Upper lobe of left lung (tissue), 4 donors: ENCODE measurements around the gene DYRK2.

Experiments used
- POLR2AphosphoS5 ChIP-seq, 2 donors: sonication (generic); formaldehyde crosslinking; IDR thresholded peaks; one replicate each; pipeline ENCODE4 v1.5.1; 2017; ENCODE audit warnings: antibody characterized with exemption in 2 of 2
- TF ChIP-seq, protein P1 (sequence below), 6 experiments: fragments of 450-650 bp in 4 of 6; fragments of 200-600 bp in 2 of 6; sonication (generic) in 2 of 6; IDR thresholded peaks; one replicate each; pipeline ENCODE4 v1.5.1; 2016 to 2019; ENCODE audit warnings: antibody characterized with exemption in 6 of 6

DNA sequence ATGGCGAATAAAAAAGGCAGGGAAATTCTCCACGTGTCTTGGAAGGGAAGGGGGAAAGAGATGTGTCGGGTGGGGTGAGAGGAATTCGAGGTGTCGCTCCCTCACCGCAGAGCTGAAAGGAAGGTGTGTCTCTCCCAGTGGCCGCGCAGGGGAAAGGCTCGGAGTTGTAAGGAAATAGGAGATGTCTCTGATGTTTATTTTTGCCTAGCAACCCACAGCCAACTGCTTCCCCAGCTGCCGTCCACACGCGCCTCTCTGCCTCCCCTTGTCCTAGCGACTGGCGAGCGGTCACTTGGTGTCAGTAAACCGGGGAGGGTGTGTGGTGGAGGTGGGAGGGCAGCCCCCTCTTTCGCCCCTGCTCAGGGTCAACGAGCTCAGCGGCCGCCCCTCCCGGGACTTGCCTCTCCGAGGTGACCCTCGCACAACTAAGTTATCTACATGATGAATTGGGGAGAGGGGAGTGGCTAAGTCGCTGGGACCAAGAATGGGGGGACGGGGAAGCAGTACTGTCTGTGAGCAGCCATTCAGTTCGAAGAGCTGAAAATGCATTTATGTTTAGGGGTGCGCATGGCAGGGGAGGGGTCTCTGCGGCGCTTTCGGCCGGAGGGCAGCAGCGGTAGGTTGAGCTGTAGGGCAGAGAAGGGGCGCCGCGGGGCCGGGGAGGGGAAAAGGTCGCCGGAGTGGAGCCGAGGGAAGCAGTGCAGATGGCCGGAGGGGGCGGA lies 585 bp upstream of the DYRK2 start:
- TF ChIP-seq POLR2AphosphoS5 (IDR thresholded peaks at IDR 0.05) = peak in 1 of 2 donors; percentile 64
- TF ChIP-seq, protein P1, sequence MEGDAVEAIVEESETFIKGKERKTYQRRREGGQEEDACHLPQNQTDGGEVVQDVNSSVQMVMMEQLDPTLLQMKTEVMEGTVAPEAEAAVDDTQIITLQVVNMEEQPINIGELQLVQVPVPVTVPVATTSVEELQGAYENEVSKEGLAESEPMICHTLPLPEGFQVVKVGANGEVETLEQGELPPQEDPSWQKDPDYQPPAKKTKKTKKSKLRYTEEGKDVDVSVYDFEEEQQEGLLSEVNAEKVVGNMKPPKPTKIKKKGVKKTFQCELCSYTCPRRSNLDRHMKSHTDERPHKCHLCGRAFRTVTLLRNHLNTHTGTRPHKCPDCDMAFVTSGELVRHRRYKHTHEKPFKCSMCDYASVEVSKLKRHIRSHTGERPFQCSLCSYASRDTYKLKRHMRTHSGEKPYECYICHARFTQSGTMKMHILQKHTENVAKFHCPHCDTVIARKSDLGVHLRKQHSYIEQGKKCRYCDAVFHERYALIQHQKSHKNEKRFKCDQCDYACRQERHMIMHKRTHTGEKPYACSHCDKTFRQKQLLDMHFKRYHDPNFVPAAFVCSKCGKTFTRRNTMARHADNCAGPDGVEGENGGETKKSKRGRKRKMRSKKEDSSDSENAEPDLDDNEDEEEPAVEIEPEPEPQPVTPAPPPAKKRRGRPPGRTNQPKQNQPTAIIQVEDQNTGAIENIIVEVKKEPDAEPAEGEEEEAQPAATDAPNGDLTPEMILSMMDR (IDR thresholded peaks at IDR 0.05) = peak in 5 of 6 experiments; percentile 28 to 69 (median 42)
